Heart left ventricle (tissue), 13 donors: ENCODE results near the gene SETD1A.

Source experiments
- CTCF ChIP-seq, 12 donors: fragments of 200-600 bp; sonication (generic) in 4 of 12; IDR thresholded peaks; one replicate each; pipeline versions ENCODE4 v1.5.0 to v1.8.0; 2018 to 2022; ENCODE audit warnings: antibody characterized with exemption in 12 of 12, mild to moderate bottlenecking in 5 of 12
- POLR2A ChIP-seq, 2 donors: fragments of 450-650 bp; IDR thresholded peaks; one replicate each; pipeline ENCODE4 v1.6.1; 2017; ENCODE audit warnings: antibody characterized with exemption in 2 of 2, mild to moderate bottlenecking in 2 of 2, moderate library complexity in 2 of 2
- donor health status: ischemic (EF 13 %, LVEDD 7.1; RV severe dilation, severe dysfunction).
- donor health status: DM: no; HTN: yes; CAD: no.
- donor health status: DM: no; HTN: no; CAD: no.
- donor health status: ischemic (EF 25% LVEDD 6.9; RV normal size, moderate dysfunction).
- donor health status: ischemic (EF 25% LVEDD 5.7; RV mildly dilated, moderate dysfunction).
- donor health status: ischemic (EF 35%, LVEDD 5.7; RV mildly dilated, moderate dysfunction).
- donor health status: nonischemic (EF 11% LVEDD 7.7; RV severe dilation, severe dysfunction).
- donor health status: DM: yes; HTN: yes; CAD: no.
- donor health status: PGD.
- donor health status: ischemic (EF 29% LVEDD 5.4; RV normal size, mild dysfunction).
- donor health status: nonischemic (EF 23%, LVEDD 6.1; RV moderate dilation, normal function).

GRCh38 chr16:30983289-30983889 lies 25.8 kb downstream of the SETD1A start:
- TF ChIP-seq CTCF (IDR thresholded peaks at IDR 0.05) (no peak), POLR2A (IDR thresholded peaks at IDR 0.05) (no peak)
